B cell (primary cell): ENCODE results near the gene LRP2BP. TPM values are rescaled to one million over a fixed set of nuclear protein-coding genes. Genes with fewer than 3 reads are reported as not detected.

Experiments
- ATAC-seq: fragments of 200-7000 bp; cut with Tn5 transposase; one replicate; pipeline ENCODE4 v1.10.0; 2021; ENCODE audit warnings: low read depth, mild to moderate bottlenecking, moderate number of reproducible peaks, moderate library complexity
- CTCF ChIA-PET: fragments of 350-600 bp; sonication (Branson Sonifier 250); formaldehyde crosslinking; loops from one replicate; lab custom pipeline; 2021; ENCODE audit warnings: antibody characterized with exemption, inconsistent platforms; lab: Charles Lee
- POLR2A ChIA-PET: fragments of 350-600 bp; sonication (Branson Sonifier 250); formaldehyde crosslinking; loops from one replicate; lab custom pipeline; 2021; ENCODE audit warnings: antibody characterized with exemption; lab: Charles Lee
- DNase-seq: peaks from one replicate; pipeline ENCODE4 v3.0.0; 2013
- H2AFZ ChIP-seq: 2 replicates; pipeline ENCODE4 v1.6.1; 2012; ENCODE audit warnings: mild to moderate bottlenecking, low read depth, low read length; ENCODE audit not compliant: insufficient read depth, poor library complexity, severe bottlenecking
- H3K27ac ChIP-seq, 2 donors: 1 replicate in 1 of 2; 2 replicates in 1 of 2; pipeline ENCODE4 v1.5.1; 2012 to 2013; ENCODE audit warnings: low read length in 2 of 2, mild to moderate bottlenecking in 2 of 2, moderate library complexity in 1 of 2
- H3K27me3 ChIP-seq, 4 experiments: fragments of 200-600 bp in 1 of 4; sonication (generic) in 1 of 4; replicated peaks in 1 of 4; 1 replicate in 2 of 4; 2 replicates in 2 of 4; pipeline versions ENCODE4 v1.6.1 to v1.7.0; 2013 to 2016; ENCODE audit warnings: low read length in 3 of 4, mild to moderate bottlenecking in 2 of 4, mixed read lengths in 1 of 4, moderate library complexity in 1 of 4; ENCODE audit not compliant: insufficient read depth in 4 of 4, control insufficient read depth in 3 of 4; ENCODE audit errors: control extremely low read depth in 1 of 4
- H3K36me3 ChIP-seq, 2 experiments: replicated peaks in 1 of 2; 1 replicate in 1 of 2; 2 replicates in 1 of 2; pipeline versions ENCODE4 v1.6.1 to v1.7.1; 2013; ENCODE audit warnings: low read length in 1 of 2; ENCODE audit not compliant: insufficient read depth in 2 of 2, control insufficient read depth in 1 of 2; ENCODE audit errors: control extremely low read depth in 1 of 2, extremely low read depth in 1 of 2
- H3K4me1 ChIP-seq, 2 donors: fragments of 200-600 bp in 1 of 2; sonication (generic) in 1 of 2; 1 replicate in 1 of 2; 2 replicates in 1 of 2; pipeline versions ENCODE4 v1.5.1 to v1.6.1; 2013 to 2017; ENCODE audit warnings: low read length in 2 of 2; ENCODE audit not compliant: control insufficient read depth in 2 of 2, insufficient read depth in 2 of 2
- H3K4me2 ChIP-seq: replicated peaks from 2 replicates; pipeline ENCODE3; 2012; ENCODE audit warnings: mild to moderate bottlenecking, low read depth, low read length; ENCODE audit not compliant: poor library complexity, severe bottlenecking
- H3K4me3 ChIP-seq, 5 experiments: fragments of 200-600 bp in 1 of 5; sonication (generic) in 1 of 5; 1 replicate in 3 of 5; 2 replicates in 2 of 5; pipeline versions ENCODE4 v1.5.1 to v1.7.0; 2011 to 2016; ENCODE audit warnings: low read length in 4 of 5, mild to moderate bottlenecking in 4 of 5, low read depth in 2 of 5, control low read depth in 1 of 5, moderate library complexity in 1 of 5; ENCODE audit not compliant: insufficient read depth in 1 of 5; ENCODE audit errors: control extremely low read depth in 1 of 5, extremely low read depth in 1 of 5
- H3K79me2 ChIP-seq: fragments of 200-600 bp; sonication (generic); one replicate; pipeline ENCODE4 v1.6.0; 2016; ENCODE audit warnings: low read length; ENCODE audit not compliant: control insufficient read depth, insufficient read depth
- H3K9ac ChIP-seq: fragments of 200-600 bp; sonication (generic); 2 replicates; pipeline ENCODE4 v1.6.1; 2017; ENCODE audit warnings: mild to moderate bottlenecking, low read length, moderate library complexity
- H3K9me3 ChIP-seq, 3 donors: one replicate each; pipeline versions ENCODE4 v1.6.1 to v1.7.1; 2013; ENCODE audit warnings: low read length in 2 of 3; ENCODE audit not compliant: control insufficient read depth in 2 of 3, insufficient read depth in 1 of 3; ENCODE audit errors: control extremely low read depth in 1 of 3
- H4K20me1 ChIP-seq: 2 replicates; pipeline ENCODE4 v1.6.0; 2012; ENCODE audit warnings: mild to moderate bottlenecking, low read length; ENCODE audit not compliant: insufficient read depth, control insufficient read depth, poor library complexity, severe bottlenecking
- H3K27ac Mint-ChIP-seq: one replicate; pipeline ENCODE4 v1.8.0; 2021; ENCODE audit warnings: mixed read lengths
- H3K27me3 Mint-ChIP-seq: one replicate; pipeline ENCODE4 v1.8.0; 2021; ENCODE audit warnings: mixed read lengths
- H3K4me1 Mint-ChIP-seq: one replicate; pipeline ENCODE4 v1.8.0; 2021; ENCODE audit warnings: mixed read lengths
- H3K4me3 Mint-ChIP-seq: one replicate; pipeline ENCODE4 v1.8.0; 2021; ENCODE audit warnings: mixed read lengths
- H3K9me3 Mint-ChIP-seq: one replicate; pipeline ENCODE4 v1.8.0; 2022; ENCODE audit warnings: mixed read lengths; ENCODE audit not compliant: insufficient read depth
- CTCF ChIP-seq: fragments of 200-600 bp; IDR thresholded peaks from one replicate; pipeline ENCODE4 v1.8.0; 2022; ENCODE audit warnings: antibody characterized with exemption, mild to moderate bottlenecking
- EZH2 ChIP-seq: IDR thresholded peaks from 2 replicates; pipeline ENCODE4 v1.6.1; 2012; ENCODE audit warnings: borderline replicate concordance, low read depth, mild to moderate bottlenecking, moderate library complexity, low read length; ENCODE audit not compliant: insufficient read depth, poor library complexity, severe bottlenecking
- WGBS: methylation state at CpG from one replicate; pipeline ENCODE4 v1.1.5; 2013; ENCODE audit warnings: missing lambda C conversion rate; ENCODE audit not compliant: insufficient coverage; 5-methylcytosine and 5-hydroxymethylcytosine counted together
- intact Hi-C: fragments of 100-400 bp; cut with micrococcal nuclease; formaldehyde crosslinking; loops from one replicate; pipeline ENCODE4 v1.10.0; 2022
- polyA plus RNA-seq: library from polyadenylated mRNA; depleted of rRNA; stranded (reverse); fragments of >200 nt; gene quantifications from 2 replicates; pipeline ENCODE4 v1.2.3, GENCODE V29; 2012
- total RNA-seq, 2 donors: library from RNA; stranded (reverse); fragments of 120-200 nt in 1 of 2; gene quantifications; 1 replicate in 1 of 2; 2 replicates in 1 of 2; pipeline versions ENCODE4 v1.2.3 to v1.2.4, GENCODE V29; 2013 to 2022

LRP2BP gene
- total and polyA plus RNA-seq, 2 donors (not counting 1 experiment from before 2014, with no cell fraction given) = 0.15 to 1.6 TPM

GRCh38 chr4:185371702-185372101 is 24.0 kb downstream of the LRP2BP start:
- ChIA-PET CTCF (no interaction called here), POLR2A (interaction anchor here (0.7 kb wide), 1 partner anchor 933 kb away, joined by 3 read pairs; no protein-coding TSS in a partner anchor)
- TF ChIP-seq EZH2 = no peak
- no peak for TF ChIP-seq CTCF
- Histone ChIP-seq H3K9me3 (no peaks in the 10 kb centered on the region), H3K4me1 (no peaks in the 10 kb centered on the region), H3K27ac (no peak overlapping the region), H3K27me3 (no peaks in the 10 kb centered on the region), H3K36me3 (peaks cover 4 to 16% of the 10 kb centered on the region in 2 experiments), H3K4me3 (no peak overlapping the region), H3K9ac (no peak overlapping the region), H3K4me2 (no peak overlapping the region), H4K20me1 (no peaks in the 10 kb centered on the region), H3K79me2 (no peaks in the 10 kb centered on the region), H2AFZ (no peak overlapping the region)
- DNase-seq (no peak), ATAC-seq (no peak)
- WGBS = 100% methylated on average over 1 of the region's 11 CpGs
- intact Hi-C loops = no loop called here
- no peaks in the 10 kb centered on the region for H3K9me3 Mint-ChIP-seq
- H3K4me1 Mint-ChIP-seq = no peaks in the 10 kb centered on the region
- no peak overlapping the region for H3K27ac Mint-ChIP-seq
- no peak overlapping the region for H3K4me3 Mint-ChIP-seq
- H3K27me3 Mint-ChIP-seq = no peaks in the 10 kb centered on the region

- Histone ChIP-seq H3K9ac (no peak overlapping the region), H3K4me1 (no peaks in the 10 kb centered on the region), H3K4me3 (no peak overlapping the region), H3K27me3 (no peaks in the 10 kb centered on the region), H4K20me1 (no peaks in the 10 kb centered on the region), H3K9me3 (no peaks in the 10 kb centered on the region), H3K36me3 (peaks cover 4 to 16% of the 10 kb centered on the region in 2 experiments), H3K27ac (no peak overlapping the region), H2AFZ (no peak overlapping the region), H3K4me2 (no peak overlapping the region), H3K79me2 (no peaks in the 10 kb centered on the region)
- intact Hi-C loops = no loop called here
- DNase-seq = no peak
- CTCF ChIA-PET = interaction anchor here (1.1 kb wide), 1 partner anchor 227 kb away, joined by 3 read pairs; no protein-coding TSS in a partner anchor
- WGBS = over 99% methylated on average over 9 of the region's 11 CpGs
- no peak for ATAC-seq
- POLR2A ChIA-PET = interaction anchor here (0.6 kb wide), 1 partner anchor 17 kb away, joined by 5 read pairs; no protein-coding TSS in a partner anchor
- no peak overlapping the region for H3K27ac Mint-ChIP-seq
- no peak for TF ChIP-seq EZH2
- TF ChIP-seq CTCF = no peak
- no peak overlapping the region for H3K4me3 Mint-ChIP-seq
- no peaks in the 10 kb centered on the region for H3K9me3 Mint-ChIP-seq
- no peaks in the 10 kb centered on the region for H3K27me3 Mint-ChIP-seq
- H3K4me1 Mint-ChIP-seq = no peaks in the 10 kb centered on the region
Observed at GRCh38 chr4:185370268-185370949, 25.3 kb downstream of the LRP2BP start.
